GM12873 (cell line): ENCODE results near the gene TEX19.

Experiments used
- TF ChIP-seq, protein P1 (sequence below): IDR thresholded peaks from 2 replicates; pipeline ENCODE4 v1.5.1; 2012; ENCODE audit warnings: low read depth, mild to moderate bottlenecking, moderate library complexity, low read length, control low read depth; ENCODE audit not compliant: insufficient read depth; ENCODE audit errors: missing control alignments

The TEX19 gene

DNA sequence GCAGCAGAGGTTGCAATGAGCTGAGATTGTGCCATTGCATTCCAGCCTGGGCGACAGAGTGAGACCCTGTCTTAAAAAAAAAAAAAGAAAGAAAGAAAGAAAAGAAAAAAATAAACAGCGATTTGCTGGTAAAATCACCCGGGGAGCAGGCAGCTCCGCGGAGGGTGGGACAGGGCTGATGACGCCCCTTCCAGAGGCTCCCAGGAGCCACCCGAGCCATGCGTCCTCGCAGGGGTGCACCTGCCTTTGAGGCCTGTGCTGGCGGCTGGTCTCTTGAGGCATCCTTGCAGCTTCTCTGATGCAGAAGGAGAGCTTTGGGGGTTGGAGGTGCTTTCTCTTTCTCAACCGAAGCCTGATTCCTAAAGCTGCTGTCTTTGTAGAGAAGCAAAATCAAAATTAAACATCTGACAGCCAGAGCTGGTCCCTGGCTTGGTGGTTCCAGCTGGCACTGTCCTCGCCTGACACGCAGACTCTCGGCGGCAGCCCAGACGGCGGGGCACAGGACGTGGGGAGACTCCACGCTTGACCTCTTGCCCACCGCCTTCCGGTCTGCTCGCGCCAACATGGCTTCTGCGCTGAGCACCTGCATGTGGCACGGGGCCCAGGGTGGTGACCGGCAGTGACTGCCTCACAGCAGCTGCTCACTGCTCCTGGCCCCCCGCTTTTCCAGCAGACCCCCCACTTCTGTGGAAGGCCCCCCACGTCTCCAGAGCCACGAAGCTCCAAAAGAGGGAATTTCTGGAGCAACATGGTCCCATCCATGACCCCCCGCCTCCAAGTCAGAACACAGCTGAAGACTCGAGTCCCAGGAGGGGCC is 19.1 kb downstream of the TEX19 start:
- TF ChIP-seq, protein P1, sequence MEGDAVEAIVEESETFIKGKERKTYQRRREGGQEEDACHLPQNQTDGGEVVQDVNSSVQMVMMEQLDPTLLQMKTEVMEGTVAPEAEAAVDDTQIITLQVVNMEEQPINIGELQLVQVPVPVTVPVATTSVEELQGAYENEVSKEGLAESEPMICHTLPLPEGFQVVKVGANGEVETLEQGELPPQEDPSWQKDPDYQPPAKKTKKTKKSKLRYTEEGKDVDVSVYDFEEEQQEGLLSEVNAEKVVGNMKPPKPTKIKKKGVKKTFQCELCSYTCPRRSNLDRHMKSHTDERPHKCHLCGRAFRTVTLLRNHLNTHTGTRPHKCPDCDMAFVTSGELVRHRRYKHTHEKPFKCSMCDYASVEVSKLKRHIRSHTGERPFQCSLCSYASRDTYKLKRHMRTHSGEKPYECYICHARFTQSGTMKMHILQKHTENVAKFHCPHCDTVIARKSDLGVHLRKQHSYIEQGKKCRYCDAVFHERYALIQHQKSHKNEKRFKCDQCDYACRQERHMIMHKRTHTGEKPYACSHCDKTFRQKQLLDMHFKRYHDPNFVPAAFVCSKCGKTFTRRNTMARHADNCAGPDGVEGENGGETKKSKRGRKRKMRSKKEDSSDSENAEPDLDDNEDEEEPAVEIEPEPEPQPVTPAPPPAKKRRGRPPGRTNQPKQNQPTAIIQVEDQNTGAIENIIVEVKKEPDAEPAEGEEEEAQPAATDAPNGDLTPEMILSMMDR = no peak

- TF ChIP-seq, protein P1 = no peak
These were observed 19.6 kb downstream of the TEX19 start for GRCh38 chr17:82378741-82379021.

DNA sequence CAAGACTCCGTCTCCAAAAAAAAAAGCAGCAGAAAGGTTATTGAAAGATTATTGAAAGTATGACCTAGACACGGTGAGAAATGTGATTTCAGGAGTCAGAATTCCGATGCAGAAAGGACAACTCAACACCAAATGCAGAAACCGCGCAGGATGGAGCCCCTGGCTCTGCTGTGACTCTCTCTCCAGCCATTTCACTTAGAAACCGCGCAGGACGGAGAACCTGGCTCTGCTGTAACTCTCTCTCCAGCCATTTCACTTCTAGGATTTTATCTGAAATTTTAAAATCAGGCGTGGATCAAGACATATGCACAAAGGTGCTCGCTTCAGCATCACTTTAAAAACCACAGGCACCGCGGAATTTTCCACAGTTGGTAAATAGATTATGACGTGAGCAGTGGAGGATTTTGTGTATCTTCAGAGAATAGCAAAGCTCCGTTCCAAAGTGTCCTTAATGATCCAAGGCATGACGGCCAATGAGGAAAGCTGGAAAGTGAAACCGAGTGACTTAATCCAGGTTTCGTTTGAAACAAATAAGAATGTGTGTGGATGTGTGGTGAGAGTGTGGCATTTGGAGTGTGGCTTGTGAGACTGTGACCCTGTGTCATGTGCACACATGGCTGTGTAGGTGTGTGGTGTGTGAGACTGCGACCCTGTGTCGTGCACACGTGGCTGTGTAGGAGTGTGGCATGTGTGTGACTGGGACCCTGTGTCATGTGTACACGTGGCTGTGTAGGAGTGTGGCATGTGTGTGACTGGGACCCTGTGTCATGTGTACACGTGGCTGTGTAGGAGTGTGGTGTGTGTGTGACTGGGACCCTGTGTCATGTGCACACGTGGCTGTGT is 22.0 kb downstream of the TEX19 start:
- TF ChIP-seq, protein P1 = no peak

DNA sequence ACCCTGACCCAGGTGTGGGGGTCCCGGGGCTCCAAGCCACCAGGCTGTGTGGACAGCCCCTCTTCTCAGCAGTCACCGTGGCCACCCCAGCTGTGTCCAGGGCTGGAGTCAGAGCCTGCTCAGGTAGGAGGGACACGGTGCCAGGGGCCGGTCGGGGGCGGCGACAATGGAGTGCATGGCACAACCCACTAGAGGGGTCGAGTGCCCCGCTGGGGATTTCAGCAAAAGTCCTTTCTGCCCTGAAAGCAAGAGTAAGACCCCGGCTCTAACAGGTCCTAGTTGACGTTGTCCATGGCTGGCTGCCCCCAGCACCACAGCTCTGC is 23.8 kb downstream of the TEX19 start:
- TF ChIP-seq, protein P1 = no peak

DNA sequence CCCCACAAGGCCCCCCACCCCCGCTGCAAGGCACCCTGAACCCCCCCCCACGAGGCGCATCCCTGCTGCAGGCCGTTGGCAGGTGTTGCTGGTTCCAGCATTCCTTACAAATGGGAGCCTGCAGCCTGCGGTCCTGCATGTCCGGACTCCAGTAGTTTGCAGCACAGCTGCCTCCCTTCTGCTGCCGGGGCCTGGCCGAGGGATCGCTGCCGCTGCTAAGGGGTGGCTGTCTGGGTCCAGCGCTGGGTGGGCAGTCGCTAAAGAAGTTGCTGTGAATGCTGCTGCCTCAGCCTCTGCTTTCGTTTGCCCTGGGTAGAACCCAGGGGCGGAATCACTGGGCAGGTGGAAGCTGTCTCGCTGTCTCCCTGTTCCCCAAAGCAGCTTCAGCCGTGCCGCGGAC is 24.4 kb downstream of the TEX19 start:
- TF ChIP-seq, protein P1 = no peak

DNA sequence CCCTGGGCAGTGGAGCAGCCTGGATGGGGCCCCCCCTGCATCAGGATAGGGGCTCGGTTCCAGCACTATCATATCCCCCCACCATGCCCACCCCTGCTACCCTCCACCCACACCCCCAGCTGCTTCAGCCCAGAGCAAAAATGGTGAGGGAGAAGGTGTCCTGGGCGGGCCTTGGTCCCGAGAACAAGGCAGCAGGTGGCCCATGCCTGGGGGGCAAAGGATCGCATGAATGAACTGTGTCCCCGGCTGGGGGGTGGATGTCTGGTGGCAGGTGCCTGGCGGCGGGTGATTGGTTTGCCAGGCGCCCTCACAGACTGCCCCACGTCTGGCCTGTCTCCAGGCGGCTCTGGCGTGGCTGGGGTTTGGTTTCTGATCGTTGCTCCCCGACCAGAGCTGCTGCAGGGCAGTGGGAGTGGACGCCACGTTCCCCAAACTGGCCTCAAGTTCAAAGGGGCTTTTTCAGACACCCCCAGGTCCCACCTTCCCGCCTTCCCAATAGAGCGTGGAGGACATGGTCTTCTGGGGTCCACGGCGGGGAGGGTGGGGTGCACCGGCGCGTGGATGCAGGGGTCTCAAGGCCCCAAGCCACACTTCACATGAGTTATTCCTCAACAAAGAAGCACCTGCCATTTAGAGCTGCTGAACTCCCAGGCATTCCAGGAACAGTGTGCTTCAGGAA is 25.1 kb downstream of the TEX19 start:
- TF ChIP-seq, protein P1 = no peak
